ENCODE data around the gene ADAMTS9. TPM values are rescaled to one million over a fixed set of nuclear protein-coding genes. Genes with fewer than 3 reads are reported as not detected.
A peak's percentile ranks its signal among the peaks of the same experiment; 100 is the strongest.

Gene ADAMTS9
- total and polyA plus RNA-seq, 2 experiments from 2014 or later, result 60.5 to 168 TPM

GRCh38 chr3:64533617-64534317, 154.0 kb downstream of the ADAMTS9 start:
- H3K27ac ChIP-seq, result no peak overlapping the region
- TF ChIP-seq, protein P1, sequence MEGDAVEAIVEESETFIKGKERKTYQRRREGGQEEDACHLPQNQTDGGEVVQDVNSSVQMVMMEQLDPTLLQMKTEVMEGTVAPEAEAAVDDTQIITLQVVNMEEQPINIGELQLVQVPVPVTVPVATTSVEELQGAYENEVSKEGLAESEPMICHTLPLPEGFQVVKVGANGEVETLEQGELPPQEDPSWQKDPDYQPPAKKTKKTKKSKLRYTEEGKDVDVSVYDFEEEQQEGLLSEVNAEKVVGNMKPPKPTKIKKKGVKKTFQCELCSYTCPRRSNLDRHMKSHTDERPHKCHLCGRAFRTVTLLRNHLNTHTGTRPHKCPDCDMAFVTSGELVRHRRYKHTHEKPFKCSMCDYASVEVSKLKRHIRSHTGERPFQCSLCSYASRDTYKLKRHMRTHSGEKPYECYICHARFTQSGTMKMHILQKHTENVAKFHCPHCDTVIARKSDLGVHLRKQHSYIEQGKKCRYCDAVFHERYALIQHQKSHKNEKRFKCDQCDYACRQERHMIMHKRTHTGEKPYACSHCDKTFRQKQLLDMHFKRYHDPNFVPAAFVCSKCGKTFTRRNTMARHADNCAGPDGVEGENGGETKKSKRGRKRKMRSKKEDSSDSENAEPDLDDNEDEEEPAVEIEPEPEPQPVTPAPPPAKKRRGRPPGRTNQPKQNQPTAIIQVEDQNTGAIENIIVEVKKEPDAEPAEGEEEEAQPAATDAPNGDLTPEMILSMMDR (IDR thresholded peaks at IDR 0.05; ENCODE audit: low read depth, low read length), result peak; percentile 91
- H3K27me3 ChIP-seq, result no peaks in the 10 kb centered on the region
- peak; percentile 92 to 95 for DNase-seq (ENCODE audit: low read depth in 1 of 2, low spot score in 1 of 2)
- H3K4me1 ChIP-seq (ENCODE audit: low read depth), result no peaks in the 10 kb centered on the region
- peaks cover 32% of the 10 kb centered on the region for H3K36me3 ChIP-seq
- H3K4me3 ChIP-seq, result no peak overlapping the region
- no peaks in the 10 kb centered on the region for H3K9me3 ChIP-seq (ENCODE audit: low read depth)

GRCh38 chr3:64530434-64531049, 157.3 kb downstream of the ADAMTS9 start:
- no peaks in the 10 kb centered on the region for H3K27me3 ChIP-seq
- peaks cover 34% of the 10 kb centered on the region for H3K36me3 ChIP-seq
- DNase-seq (ENCODE audit: low read depth in 1 of 2, low spot score in 1 of 2), result peak; percentile 64 to 68
- no peaks in the 10 kb centered on the region for H3K4me1 ChIP-seq (ENCODE audit: low read depth)
- no peak overlapping the region for H3K4me3 ChIP-seq
- no peak overlapping the region for H3K27ac ChIP-seq
- H3K9me3 ChIP-seq (ENCODE audit: low read depth), result no peaks in the 10 kb centered on the region
- TF ChIP-seq, protein P1 (IDR thresholded peaks at IDR 0.05; ENCODE audit: low read depth, low read length), result peak; percentile 74

DNA sequence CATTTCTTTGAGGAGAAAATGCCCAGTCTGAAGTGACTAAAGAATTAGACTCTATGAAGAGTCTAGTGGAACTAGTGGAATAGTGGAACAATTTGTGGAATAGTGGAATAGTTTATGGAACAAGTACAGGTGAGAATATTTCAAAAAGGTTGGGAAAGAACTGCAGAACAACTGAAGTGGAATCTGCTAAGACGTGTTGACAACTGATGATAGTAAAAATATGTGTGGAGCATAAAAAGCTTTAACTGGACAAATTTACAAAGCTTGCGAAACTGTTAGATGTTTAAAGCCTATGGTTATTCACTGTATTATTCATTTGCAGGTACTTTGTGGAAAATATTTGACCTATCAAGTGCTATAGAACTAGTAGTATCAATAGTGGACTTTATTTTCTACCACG, 164.5 kb downstream of the ADAMTS9 start:
- Histone ChIP-seq H3K27me3 (no peaks in the 10 kb centered on the region), H3K4me3 (no peak overlapping the region), H3K36me3 (peaks cover 43% of the 10 kb centered on the region), H3K4me1 (ENCODE audit: low read depth) (no peaks in the 10 kb centered on the region), H3K27ac (no peak overlapping the region), H3K9me3 (ENCODE audit: low read depth) (no peaks in the 10 kb centered on the region)
- no peak for DNase-seq (ENCODE audit: low read depth in 1 of 2, low spot score in 1 of 2)
- TF ChIP-seq, protein P1 (IDR thresholded peaks at IDR 0.05; ENCODE audit: low read depth, low read length), result no peak

DNA sequence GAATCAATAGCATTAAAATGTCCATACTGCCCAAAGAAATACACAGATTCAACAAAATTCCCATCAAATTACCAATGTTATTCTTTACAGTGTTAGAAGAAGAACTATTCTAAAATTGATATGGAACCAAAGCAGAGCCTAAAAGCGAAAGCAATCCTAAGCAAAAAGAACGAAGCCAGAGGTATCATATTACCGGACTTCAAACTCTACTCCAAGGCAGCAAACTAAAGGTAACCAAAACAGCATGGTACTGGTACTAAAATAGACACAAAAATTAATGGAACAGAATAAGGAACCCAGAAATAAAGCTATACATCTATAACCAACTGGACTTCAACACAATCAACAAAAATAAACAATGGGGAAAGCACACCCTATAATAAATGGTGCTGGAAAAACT, 167.5 kb downstream of the ADAMTS9 start:
- H3K4me1 ChIP-seq (ENCODE audit: low read depth), result no peaks in the 10 kb centered on the region
- TF ChIP-seq, protein P1 (IDR thresholded peaks at IDR 0.05; ENCODE audit: low read depth, low read length), result no peak
- peaks cover 46% of the 10 kb centered on the region for H3K36me3 ChIP-seq
- H3K27ac ChIP-seq, result no peak overlapping the region
- H3K4me3 ChIP-seq, result no peak overlapping the region
- no peaks in the 10 kb centered on the region for H3K9me3 ChIP-seq (ENCODE audit: low read depth)
- no peak for DNase-seq (ENCODE audit: low read depth in 1 of 2, low spot score in 1 of 2)
- H3K27me3 ChIP-seq, result no peaks in the 10 kb centered on the region

DNA sequence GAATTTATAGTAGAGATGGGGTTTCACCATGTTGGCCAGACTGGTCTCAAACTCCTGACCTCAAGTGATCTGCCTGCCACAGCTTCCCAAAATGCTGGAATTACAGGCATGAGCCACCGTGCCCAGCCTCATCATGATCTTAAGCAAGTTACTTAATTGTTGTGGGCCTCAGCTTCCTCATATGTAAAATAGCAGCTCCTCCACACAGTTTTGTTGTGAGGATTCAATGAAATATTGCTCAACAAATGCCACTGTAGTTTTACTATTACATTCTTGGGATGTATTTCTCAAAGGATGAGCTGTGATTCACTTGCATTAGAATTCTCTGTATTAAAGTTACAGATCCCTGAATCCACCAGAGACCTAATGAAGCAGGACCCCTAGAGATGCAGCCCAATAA, 168.8 kb downstream of the ADAMTS9 start:
- DNase-seq (ENCODE audit: low read depth in 1 of 2, low spot score in 1 of 2), result peak in 1 of 2 donors; percentile 57
- no peaks in the 10 kb centered on the region for H3K9me3 ChIP-seq (ENCODE audit: low read depth)
- TF ChIP-seq, protein P1 (IDR thresholded peaks at IDR 0.05; ENCODE audit: low read depth, low read length), result no peak
- peaks cover 43% of the 10 kb centered on the region for H3K36me3 ChIP-seq
- no peaks in the 10 kb centered on the region for H3K4me1 ChIP-seq (ENCODE audit: low read depth)
- no peak overlapping the region for H3K4me3 ChIP-seq
- no peaks in the 10 kb centered on the region for H3K27me3 ChIP-seq
- H3K27ac ChIP-seq, result no peak overlapping the region

Measured in cardiac muscle cell (in vitro differentiated cells and primary cell).